Stimulated activated CD8-positive, alpha-beta memory T cell treated with anti-CD3 and anti-CD28 coated beads, Interleukin-7, amount 100 ng/mL, for 48 hours (primary cell): ENCODE results near the gene TBC1D22A.

Experiments used
- DNase-seq, 2 donors: peaks; one replicate each; pipeline ENCODE4 v3.0.0-alpha.2; 2020; ENCODE audit warnings: low read depth in 1 of 2; ENCODE audit errors: extremely low read depth in 1 of 2

Gene TBC1D22A

DNA sequence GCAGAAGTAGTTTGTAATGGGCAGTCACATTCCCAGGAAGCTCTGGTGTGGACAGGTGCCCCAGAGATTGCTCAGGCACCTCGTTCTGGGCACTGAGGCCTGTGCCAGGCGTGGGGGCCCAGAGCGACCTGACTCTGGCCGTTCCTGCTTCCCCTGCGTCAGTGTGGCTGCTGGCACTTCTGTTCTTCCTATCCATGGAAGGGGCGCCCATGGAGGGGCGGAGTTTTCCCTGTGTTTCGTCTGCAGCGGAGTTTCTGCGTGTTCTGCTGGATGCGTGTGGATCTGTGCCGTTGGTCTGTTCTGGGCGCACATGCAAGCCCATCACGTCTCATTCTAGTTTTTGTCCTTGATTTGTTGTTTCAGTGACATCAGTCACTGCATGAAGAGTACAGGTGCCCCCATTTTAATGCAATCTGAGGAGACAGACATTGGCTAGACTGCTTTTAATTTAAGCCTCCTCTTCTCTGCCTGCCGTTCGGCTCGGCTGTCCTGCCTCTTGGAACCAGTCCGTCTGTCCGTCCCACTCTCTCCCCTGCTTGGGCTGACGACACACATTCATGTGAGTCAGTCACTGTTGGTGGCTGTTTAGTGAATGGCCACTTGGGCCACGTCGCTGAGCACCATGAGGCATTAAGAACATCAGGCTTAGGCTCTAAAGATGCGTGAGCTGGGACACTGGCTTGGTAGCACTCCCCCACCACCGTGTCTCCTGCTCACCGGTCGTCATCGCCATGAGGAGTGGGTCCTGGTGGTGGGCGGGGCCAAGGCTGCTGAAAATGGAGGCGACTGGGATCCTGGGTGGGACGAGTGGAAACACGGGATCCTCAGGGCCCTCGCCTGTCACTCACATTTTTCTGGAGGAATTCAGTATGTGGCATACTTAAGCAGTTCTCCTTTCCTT is 255.8 kb downstream of the TBC1D22A start:
- no peak for DNase-seq

DNA sequence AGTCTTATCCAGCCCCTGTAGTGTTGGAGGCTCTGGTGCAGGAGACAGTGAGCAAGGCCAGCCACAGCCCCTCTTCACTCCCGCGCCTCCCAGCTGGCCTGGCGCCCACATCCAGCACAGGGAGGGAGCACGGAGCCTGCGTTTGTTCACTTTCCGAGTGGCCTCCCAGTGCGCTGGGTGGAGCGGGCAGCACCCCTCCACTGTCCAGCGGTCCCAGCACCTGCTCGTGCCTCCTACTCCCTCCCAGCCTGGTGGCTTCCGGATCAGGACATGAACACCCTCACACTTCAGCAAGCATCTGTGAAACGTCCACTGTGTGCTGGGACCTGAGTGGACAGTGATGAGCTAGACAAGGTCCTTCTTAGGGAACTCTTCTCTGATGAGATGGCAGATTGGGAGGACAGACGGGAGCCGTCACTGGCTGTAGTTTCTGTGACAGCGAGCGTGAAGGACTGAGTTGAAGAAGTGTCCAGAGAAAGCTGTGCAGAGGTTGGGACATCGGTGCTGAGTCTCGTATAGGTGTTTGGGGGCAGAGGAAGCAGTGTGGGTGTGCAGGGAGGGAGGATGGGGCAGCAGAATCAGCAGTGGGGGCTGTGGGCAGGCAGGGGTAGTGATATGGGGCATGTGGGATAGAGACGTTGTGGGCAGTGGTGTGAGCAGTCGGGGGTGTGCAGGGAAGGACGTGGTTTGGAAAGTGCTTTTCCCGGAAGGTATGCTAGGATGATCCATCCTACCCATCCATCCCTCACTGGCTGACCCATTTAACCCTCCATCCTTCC is 256.8 kb downstream of the TBC1D22A start:
- no peak for DNase-seq

DNA sequence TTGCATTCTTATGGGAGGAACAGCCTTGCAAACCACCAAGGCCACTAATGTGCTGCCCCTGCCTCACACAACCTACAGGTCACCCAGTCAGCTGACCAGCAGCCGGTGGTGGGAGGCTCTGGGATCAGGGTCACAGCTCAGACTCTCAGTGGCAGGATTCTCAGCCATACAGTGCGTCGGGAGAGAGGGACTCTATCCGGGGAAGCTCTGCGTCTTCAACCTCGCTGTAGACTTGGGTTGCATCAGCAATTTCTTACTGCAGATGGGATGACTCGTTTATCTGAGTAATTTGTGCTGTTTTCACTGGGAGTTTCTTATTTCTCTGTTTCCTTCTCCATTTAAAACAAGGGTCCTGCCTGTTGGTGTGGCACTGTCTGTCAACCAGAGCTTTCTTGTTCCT is 257.7 kb downstream of the TBC1D22A start:
- no peak for DNase-seq

DNA sequence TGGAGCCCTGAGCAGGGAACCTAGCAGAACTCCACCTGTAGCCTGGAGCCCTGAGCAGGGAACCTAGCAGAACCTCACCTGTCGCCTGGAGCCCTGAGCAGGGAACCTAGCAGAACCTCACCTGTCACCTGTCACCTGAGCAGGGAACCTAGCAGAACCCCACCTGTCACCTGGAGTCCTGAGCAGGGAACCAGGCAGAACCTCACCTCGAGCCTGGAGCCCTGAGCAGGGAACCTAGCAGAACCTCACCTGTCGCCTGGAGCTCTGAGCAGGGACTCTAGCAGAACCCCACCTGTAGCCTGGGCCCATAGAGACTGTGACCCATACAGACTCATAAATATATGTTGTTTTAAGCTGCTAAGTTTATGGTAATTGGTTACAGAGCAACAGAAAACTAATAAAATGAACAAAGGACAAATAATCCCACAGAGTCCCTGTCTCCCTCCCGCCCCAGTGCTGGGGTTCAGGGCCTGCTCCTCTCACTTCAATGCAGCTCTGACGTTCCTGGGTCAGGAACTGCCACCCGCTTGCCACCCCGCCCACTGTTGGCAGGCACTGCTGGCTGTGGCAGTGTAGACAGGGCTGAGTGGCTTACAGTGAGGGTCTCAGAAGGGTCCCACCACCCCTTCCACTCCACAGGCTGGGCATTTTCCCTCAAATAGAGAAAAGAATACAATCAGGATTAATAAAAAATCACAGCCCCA is 259.1 kb downstream of the TBC1D22A start:
- DNase-seq: no peak

DNA sequence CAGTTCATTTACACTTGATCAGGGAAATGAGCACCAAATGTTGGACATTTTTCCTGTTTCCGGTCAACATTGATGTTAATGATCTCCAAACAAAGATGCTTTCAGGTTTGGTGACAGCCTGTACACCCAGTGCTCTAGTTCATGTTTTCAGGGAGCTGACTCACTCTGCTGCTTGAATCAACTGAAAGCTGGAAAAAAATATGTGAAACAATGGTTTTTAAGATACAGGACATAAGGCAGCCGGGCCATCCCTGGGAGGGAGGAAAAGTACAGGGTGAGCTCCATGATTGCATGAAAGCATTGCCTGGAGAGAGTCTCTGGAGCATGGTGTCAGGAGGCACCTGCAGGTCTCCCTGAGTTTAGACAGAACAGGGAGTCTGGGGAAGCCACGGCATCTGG is 259.6 kb downstream of the TBC1D22A start:
- DNase-seq: no peak

DNA sequence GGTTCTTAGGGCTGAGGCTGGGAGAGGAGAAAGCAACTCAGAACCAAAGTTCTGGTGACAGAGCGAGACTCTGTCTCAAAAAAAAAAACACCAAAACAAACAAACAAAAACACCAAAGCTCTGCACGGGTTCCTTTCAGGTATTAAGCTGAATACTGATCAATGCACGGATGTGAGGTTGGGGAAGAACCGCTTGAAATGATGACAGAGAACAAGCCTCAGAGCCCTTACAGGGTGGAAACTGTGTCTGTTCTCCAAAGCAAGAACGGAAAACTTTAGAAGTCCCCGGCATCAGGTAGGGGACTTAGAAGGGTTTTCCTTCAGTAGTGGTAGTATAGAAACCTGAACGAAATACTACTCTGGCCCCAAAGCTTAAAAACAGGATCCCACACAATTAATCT is 260.0 kb downstream of the TBC1D22A start:
- no peak for DNase-seq

DNA sequence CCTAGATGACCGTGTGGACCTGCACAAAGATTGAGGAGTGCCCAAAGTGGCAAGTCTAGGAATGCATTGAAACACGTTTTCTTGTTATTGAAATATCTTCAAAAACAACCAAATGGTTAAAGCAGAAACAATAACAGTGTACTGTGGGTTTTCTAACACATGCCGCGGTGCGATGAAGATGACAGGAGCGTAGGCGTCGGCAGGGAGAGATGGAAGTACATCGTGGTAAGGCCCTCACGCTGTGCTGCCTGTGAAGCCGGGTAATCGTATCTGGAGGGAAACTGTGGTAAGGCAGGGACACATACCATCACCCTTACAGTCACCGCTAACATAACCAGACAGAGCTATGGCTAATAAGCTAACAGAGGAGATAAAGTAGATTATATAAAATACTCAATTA is 261.4 kb downstream of the TBC1D22A start:
- no peak for DNase-seq

DNA sequence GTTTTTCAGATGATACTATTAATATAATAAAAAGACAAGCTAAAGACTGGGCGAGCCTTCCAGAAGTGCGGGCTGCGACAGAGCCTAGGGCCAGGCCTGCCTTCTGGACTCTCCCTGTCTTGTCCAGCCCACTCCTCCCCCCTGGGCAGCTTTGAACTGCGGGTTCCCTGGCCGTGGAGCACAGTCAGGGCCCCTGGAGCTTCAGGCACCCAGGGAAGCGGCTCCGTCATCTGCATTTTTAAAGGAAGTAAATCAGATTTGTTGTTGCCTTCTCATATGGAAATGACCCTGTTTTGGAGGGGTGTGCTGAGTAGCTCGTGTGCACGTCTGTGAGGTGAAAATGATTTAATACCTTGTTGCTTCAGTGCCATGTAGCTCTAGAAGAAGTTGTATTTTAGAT is 265.3 kb downstream of the TBC1D22A start:
- no peak for DNase-seq

DNA sequence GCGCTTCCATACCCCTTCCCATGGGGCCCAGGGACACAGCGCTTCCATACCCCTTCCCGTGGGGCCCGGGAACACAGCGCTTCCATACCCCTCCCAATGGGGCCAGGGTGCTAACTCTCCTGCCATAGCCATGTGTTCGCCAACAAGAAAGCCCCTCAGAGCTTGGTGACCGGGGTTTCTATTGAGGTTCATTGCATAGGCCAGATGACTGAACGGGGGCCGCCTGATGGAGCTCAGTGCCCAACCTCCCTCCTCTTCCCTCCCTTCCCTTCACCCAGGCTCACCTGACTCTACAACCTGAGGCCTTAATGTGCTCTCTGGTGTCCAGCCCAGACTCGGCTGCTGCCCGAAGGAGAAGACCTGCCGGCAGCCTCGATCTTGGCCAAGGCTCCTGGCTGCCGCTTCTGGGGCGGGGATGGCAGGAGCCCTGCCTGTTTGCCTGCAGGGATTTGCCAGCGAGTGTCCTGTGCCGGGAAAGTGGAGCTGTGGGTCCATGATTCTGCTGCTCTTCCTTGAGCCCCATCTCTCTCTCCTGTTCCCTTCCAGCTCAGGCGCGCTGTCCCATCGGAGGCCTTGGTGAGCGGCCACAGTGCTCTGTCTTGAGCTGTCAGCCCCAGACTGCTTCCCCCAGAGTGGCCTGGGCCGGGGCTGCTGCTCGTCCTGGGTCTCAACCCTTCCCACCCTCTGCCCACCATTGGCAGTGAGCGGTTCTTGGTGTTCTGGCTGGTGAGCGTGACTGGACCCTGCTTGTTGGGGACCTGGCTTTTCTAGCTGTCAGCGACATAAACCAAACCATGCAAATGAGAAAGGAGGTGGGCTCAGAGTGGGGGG is 267.0 kb downstream of the TBC1D22A start:
- DNase-seq: no peak

DNA sequence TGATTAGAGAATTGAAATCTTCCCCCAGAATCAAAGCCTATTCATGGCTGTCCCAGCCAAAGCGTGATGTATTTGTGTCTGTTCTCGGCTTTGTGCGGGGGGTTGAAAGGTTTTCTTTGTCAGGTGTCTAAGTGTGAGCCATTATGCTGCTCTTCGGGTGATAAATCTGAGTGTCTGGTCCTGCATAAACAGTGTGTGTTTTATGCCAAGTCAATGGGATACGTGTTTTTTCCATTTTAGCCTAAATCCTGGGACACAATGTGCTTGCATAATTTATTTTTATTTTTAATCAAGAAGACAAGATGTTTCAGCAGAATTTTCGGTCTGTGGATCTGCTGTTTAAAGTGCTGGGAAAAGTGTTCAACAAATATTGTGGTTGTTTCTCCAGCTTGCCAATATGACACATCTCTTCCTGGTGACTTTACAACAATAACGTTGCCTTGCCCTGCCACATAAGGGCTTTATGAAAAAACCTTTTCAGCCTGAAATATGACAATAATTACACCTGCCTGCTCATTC is 267.8 kb downstream of the TBC1D22A start:
- DNase-seq: no peak

DNA sequence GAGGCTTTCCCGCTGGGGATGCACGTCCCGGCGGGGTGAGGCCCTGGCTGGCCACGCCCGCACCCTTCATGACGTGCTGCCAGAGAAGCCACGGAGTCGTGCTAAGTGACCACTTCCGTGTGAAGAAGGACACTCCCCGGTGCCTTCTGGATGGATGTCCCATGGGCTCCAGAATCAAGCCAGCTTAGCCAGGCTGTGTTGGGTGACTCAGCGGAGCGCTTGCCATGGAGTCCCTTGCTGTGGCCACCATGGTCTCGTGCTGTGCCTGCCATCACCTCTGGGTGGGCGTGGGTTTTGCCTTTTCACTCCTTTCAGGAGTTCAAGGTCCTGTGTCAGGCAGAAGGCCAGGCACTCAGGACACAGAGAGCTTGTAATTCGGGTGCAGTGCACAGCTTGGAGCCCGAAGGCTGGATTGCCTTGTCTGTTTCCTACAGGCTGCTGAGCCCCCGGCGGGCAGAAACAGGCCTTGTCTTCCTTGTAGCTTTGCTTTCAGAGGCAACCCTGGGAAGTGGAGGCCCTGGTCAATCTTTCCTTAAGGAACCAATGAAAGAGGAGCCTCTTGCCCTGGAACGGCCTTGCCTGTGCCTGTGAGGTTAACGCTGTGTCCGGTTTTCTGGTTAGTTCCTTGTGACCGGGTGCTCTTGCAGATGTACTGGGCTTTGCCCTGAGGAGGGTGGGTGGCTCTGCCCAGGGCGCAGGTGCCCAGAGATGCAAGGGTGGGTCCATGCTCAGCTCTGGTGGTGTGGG is 268.6 kb downstream of the TBC1D22A start:
- DNase-seq: no peak

DNA sequence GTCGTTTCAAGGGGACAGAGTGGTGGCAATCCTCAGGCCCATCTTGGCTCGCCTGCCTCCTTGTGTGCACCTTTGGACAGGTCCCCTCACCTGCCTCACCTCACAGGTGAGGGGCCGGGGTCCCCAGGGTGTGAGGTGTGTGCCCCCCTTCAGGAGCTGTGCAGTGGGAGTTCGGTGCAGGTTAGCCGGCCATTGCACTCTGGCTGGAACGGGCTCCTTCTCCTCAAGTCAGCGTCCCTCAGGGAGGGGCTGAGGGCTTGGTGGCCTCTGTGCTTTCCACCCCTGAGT is 269.1 kb downstream of the TBC1D22A start:
- DNase-seq: no peak

DNA sequence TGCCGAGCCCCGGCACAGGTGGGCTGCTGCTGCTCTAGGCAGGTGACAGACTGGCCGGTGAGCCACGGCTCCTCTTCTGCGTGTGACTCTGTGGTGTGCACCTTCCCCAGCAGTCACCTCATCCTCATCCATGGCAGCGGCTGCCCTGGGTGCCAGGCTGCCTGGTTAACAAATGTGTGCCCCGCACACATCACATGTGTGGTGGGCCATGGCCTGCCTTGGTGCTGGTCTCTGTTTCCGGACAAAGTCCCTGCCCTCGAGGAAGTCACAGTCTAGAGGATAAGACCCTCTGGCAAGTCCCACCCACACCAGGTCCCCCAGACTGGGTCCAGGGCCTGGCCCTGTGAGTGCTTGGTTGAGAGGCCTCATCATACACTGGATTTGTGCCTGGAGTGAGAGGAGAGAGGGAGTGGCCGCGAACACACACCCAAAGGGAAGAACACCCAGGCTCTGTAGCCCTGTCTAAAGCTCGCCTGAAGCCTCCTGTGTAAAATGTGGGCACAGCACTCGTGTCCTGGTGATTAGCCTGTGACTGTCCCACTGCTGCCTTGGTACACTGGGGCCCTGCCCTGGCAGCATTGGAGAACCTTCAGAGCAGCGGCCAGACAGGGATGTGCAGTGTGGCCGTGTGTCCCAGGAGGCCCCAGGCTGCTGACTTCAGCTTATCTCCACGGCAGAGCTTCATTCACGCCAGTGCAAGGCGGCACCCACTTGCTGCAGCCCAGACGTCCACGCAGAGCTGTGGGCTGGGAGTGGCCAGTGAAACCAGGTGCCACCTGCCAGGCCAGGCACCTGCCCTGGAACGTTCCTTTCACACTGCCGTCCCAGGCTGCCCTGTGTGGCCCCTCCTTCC is 269.9 kb downstream of the TBC1D22A start:
- DNase-seq: no peak

DNA sequence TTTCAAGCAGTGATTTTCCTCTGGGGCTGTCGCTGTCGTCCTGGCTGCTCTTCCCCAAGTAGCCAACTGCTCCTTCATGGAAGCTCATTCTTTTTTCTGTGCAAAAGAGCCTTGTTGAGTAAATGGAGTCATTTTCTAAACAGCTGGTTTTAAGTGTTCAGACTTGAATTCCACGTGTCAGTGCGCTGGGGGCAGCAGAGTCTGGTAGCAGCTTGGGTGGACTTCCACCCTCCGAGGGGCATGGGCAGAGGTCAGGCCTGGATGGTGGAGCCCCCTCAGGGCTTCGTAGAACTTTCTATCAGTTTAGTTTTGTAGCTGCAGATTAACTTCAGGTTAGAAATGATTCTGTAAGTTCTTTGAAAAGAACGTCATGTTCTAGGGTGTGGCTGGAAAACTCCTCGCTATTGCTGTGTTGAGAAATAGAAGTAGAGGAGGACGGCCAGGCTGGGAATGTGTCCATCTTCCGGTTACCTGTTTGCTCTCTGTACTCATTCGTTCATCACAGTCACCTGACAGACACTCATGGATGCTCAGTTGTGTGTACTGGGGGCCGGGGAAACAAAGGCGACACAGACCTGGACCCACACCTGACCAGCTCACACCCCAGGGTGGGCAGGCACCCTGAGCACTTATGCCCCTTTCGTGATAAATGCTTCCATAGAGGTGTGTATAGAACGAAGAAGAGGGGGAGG is 270.7 kb downstream of the TBC1D22A start:
- no peak for DNase-seq

DNA sequence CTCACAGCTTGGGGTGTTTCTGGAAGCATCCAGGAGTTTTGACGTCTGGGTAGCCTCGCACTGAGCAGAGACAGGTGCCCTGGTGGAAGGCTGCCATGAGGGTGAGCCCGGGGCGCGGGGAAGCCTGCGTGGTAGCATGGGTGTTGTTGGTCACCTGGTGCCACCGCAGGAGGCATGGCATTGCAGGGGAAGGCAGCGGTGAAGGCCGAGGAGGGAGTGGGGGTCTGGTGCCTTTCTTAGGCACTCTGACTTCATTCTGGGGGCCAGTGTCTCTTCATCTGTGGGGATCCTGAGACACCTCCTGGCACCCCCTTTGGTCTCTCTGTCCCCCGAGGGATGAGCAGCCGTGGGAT is 271.2 kb downstream of the TBC1D22A start:
- no peak for DNase-seq

DNA sequence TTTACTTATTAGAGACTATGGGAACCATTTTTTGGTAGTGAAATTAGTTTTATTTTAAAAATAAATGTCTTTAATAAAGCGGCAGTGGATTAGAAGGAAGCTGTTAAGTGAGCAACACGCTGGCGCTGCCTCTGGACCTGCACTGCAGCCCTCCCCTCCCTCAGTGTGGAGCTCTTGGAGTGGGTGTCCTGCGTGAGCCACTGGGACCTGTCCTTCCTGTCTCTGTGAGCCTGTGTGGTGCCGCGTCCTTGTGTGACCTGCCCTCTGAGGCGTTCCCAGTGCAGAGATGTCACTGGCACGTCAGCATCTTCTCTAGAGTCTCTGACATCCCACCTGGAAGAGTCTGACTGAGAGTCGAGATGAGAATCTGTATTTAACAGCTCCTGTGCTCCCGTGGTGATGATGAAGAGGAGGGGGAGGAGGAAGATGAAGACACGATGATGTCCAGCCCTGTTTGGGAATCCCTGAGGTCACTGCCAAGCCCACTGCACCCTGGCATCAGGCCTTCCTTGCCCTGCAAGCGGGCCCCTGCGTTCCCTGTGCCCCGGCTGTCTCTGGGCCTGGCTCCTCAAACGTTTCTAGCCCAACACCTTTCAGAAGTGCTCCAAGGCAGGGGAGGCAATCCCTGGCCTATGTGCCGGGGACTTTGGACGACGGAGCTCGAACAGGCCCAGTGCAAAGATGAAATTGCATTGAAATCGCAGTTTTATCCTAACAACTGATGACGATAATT is 271.8 kb downstream of the TBC1D22A start:
- no peak for DNase-seq

DNA sequence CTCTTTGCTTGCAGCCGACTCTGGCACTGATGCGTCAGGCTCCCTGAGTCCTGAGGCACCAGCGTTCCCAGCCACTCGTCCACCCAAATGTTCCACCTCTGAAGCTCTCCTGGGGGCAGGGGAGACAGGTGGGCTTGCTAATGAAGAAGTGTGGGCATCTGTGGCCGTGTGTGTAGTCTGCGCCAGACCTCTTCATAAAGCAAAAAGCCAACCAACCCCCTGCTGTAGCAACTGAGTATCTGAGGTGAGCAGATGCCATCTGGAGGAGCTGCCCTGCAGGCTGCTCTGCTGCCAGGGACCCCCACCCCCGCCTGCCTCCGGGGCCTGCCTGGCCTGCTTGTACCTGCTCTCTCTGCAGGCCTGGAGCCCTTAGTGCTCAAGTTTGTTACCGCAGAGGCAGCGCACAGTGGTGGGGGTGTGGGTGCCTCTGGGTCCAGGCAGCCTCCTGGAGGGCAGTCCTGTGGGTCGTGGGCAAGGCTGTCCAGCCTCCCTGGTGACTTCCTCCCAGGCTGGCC is 272.5 kb downstream of the TBC1D22A start:
- DNase-seq: no peak

DNA sequence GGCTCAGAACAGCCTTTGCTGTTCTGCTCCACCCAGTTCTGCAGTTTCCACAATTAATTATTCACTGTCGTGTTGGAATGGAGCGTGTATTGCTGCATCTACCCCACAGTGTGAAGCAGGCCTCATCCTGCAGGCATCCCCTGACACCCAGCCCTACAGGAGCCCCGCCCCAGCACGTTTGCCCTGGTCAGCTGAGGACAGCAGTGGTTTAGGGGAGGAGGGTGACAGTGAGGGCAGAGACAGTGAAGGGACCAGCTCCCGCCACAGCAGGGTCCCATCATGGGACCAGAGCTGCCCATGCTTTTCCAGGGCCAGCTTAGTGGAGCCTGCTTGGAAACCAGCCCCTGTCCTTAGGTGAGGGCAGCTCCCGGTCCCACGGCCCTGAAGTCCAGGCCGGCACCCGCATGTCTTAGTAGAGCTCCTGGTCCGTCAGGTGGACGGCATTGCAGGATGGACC is 273.0 kb downstream of the TBC1D22A start:
- no peak for DNase-seq
